ENCODE results near the gene GNAT1. TPM values are rescaled to one million over a fixed set of nuclear protein-coding genes. Genes with fewer than 3 reads are reported as not detected.

GNAT1 gene
- total RNA-seq, 1 experiment from 2014 or later = 0.50 TPM

GRCh38 chr3:50195501-50196252 lies 4.3 kb downstream of the GNAT1 start:
- Histone ChIP-seq H3K9me3 (no peaks in the 10 kb centered on the region), H3K36me3 (ENCODE audit: control insufficient read depth, insufficient read depth, low read length) (no peaks in the 10 kb centered on the region), H3K27me3 (replicated peaks; ENCODE audit: control insufficient read depth, insufficient read depth, low read length) (no peaks in the 10 kb centered on the region), H3K4me3 (ENCODE audit: low read depth, low read length) (no peak overlapping the region), H3K4me1 (peaks cover 14% of the 10 kb centered on the region)
- no peaks in the 10 kb centered on the region for H3K9me3 Mint-ChIP-seq (ENCODE audit: unreplicated experiment)
- no peak overlapping the region for H3K4me3 Mint-ChIP-seq (ENCODE audit: unreplicated experiment)
- H3K27me3 Mint-ChIP-seq (ENCODE audit: insufficient read depth, unreplicated experiment) = no peaks in the 10 kb centered on the region
- no TSS peak for BruUV-seq (replicated peaks)
- no peaks in the 10 kb centered on the region for H3K4me1 Mint-ChIP-seq (ENCODE audit: low read depth, unreplicated experiment)
- H3K27ac Mint-ChIP-seq (ENCODE audit: unreplicated experiment) = no peak overlapping the region
- ChIA-PET POLR2A (interaction anchor here (0.6 to 1.0 kb wide), 3 partner anchors 13 to 104 kb away, joined by 3 to 9 read pairs (median 4); no protein-coding TSS in a partner anchor), CTCF (interaction anchor here (0.6 to 4.1 kb wide), 17 partner anchors 8 to 146 kb away, joined by 3 to 100 read pairs (median 7); partner anchors contain the start of genes GNAI2, SEMA3B and SLC38A3)
- intact Hi-C loops (cut with micrococcal nuclease; ENCODE audit: unreplicated experiment) = loop anchor here (2.0 kb wide), 1 partner anchor 15 kb away; no protein-coding TSS in a partner anchor
- DNase-seq = peak; percentile 50 to 65
- no peak for TF ChIP-seq CTCF (IDR thresholded peaks at IDR 0.05; ENCODE audit: insufficient read depth in 1 of 2, low read depth in 1 of 2, low read length in 1 of 2, severe bottlenecking in 1 of 2, unreplicated experiment in 1 of 2)
- H3K36me3 Mint-ChIP-seq (ENCODE audit: insufficient read depth, unreplicated experiment) = no peaks in the 10 kb centered on the region

DNA sequence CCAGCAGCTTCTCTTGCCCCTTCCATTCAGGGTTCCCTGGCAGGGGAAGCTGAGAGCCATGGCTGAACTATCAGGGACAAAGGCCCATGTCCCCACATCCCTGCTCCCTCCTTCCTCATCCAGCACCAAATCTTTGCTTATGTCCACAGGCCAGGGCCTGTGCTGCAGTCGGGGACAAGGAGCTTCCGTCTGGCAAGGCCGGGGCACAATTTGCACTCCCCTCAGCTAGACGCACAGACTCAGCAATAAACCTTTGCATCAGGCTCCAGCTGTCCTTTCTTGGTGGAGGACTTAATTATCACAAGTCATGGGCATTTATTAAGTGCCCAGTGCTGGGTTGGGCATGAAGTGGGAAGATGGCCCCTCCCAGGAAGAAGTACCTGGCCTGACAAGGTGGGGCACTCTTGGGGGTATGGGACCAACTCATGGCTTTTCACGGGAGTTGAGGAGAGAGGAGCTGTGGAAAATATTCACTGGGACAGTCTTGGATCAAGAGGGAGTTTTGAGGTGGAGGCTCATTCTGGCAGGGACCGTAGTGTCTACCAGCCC lies 4.9 kb downstream of the GNAT1 start:
- H3K4me3 Mint-ChIP-seq (ENCODE audit: unreplicated experiment) = no peak overlapping the region
- H3K9me3 Mint-ChIP-seq (ENCODE audit: unreplicated experiment) = no peaks in the 10 kb centered on the region
- no peaks in the 10 kb centered on the region for H3K27me3 Mint-ChIP-seq (ENCODE audit: insufficient read depth, unreplicated experiment)
- Histone ChIP-seq H3K9me3 (no peaks in the 10 kb centered on the region), H3K27me3 (replicated peaks; ENCODE audit: control insufficient read depth, insufficient read depth, low read length) (no peaks in the 10 kb centered on the region), H3K36me3 (ENCODE audit: control insufficient read depth, insufficient read depth, low read length) (no peaks in the 10 kb centered on the region), H3K4me3 (ENCODE audit: low read depth, low read length) (no peak overlapping the region), H3K4me1 (peaks cover 14% of the 10 kb centered on the region)
- CTCF ChIA-PET = interaction anchor here (0.6 to 4.1 kb wide), 8 partner anchors 13 to 146 kb away, joined by 3 to 100 read pairs (median 18); partner anchors contain the start of gene GNAI2
- POLR2A ChIA-PET = interaction anchor here (0.8 kb wide), 1 partner anchor 104 kb away, joined by 3 read pairs; no protein-coding TSS in a partner anchor
- no peaks in the 10 kb centered on the region for H3K36me3 Mint-ChIP-seq (ENCODE audit: insufficient read depth, unreplicated experiment)
- no peak for TF ChIP-seq CTCF (IDR thresholded peaks at IDR 0.05; ENCODE audit: insufficient read depth in 1 of 2, low read depth in 1 of 2, low read length in 1 of 2, severe bottlenecking in 1 of 2, unreplicated experiment in 1 of 2)
- no TSS peak for BruUV-seq (replicated peaks)
- no peaks in the 10 kb centered on the region for H3K4me1 Mint-ChIP-seq (ENCODE audit: low read depth, unreplicated experiment)
- no peak for DNase-seq
- H3K27ac Mint-ChIP-seq (ENCODE audit: unreplicated experiment) = no peak overlapping the region
- intact Hi-C loops (cut with micrococcal nuclease; ENCODE audit: unreplicated experiment) = no loop called here

- Histone ChIP-seq H3K9me3 (no peaks in the 10 kb centered on the region), H3K4me3 (ENCODE audit: low read depth, low read length) (no peak overlapping the region), H3K27me3 (replicated peaks; ENCODE audit: control insufficient read depth, insufficient read depth, low read length) (no peaks in the 10 kb centered on the region), H3K36me3 (ENCODE audit: control insufficient read depth, insufficient read depth, low read length) (no peaks in the 10 kb centered on the region), H3K4me1 (peaks cover 17% of the 10 kb centered on the region; the same call in 1 of the 2 replicates)
- ChIA-PET CTCF (interaction anchor here (0.5 to 2.4 kb wide), 5 partner anchors 10 to 81 kb away, joined by 3 to 9 read pairs (median 4); partner anchors contain the start of gene GNAT1), POLR2A (no interaction called here)
- TF ChIP-seq CTCF (IDR thresholded peaks at IDR 0.05; ENCODE audit: insufficient read depth in 1 of 2, low read depth in 1 of 2, low read length in 1 of 2, severe bottlenecking in 1 of 2, unreplicated experiment in 1 of 2) = no peak
- H3K36me3 Mint-ChIP-seq (ENCODE audit: insufficient read depth, unreplicated experiment) = no peaks in the 10 kb centered on the region
- no TSS peak for BruUV-seq (replicated peaks)
- no peaks in the 10 kb centered on the region for H3K27me3 Mint-ChIP-seq (ENCODE audit: insufficient read depth, unreplicated experiment)
- H3K4me1 Mint-ChIP-seq (ENCODE audit: low read depth, unreplicated experiment) = peaks cover 8% of the 10 kb centered on the region
- intact Hi-C loops (cut with micrococcal nuclease; ENCODE audit: unreplicated experiment) = no loop called here
- peak overlapping the region; percentile 24 for H3K27ac Mint-ChIP-seq (ENCODE audit: unreplicated experiment)
- no peak for DNase-seq
- H3K4me3 Mint-ChIP-seq (ENCODE audit: unreplicated experiment) = no peak overlapping the region
- no peaks in the 10 kb centered on the region for H3K9me3 Mint-ChIP-seq (ENCODE audit: unreplicated experiment)
Measured at GRCh38 chr3:50201573-50202315, 10.3 kb downstream of the GNAT1 start.
